GM12878 (cell line): ENCODE measurements around the gene STAB2. TPM values are rescaled to one million over a fixed set of nuclear protein-coding genes. Genes with fewer than 3 reads are reported as not detected.

ENCODE experiments used
- ATAC-seq: fragments of 200-7000 bp; cut with Tn5 transposase; 3 replicates; pipeline ENCODE4 v1.9.1; 2020; ENCODE audit warnings: mild to moderate bottlenecking, moderate library complexity
- BruUV-seq: library from RNA; stranded (reverse); fragments of 400-500 nt; replicated peaks from 2 replicates; lab custom pipeline; 2021; lab: Mats Ljungman, UMichigan
- CTCF ChIA-PET: fragments of 300-600 bp; sonication (Branson Sonifier 250); formaldehyde crosslinking; extraction: SDS; loops from one replicate; lab custom pipeline; 2021; ENCODE audit warnings: inconsistent platforms; lab: Yijun Ruan, JAX
- POLR2A ChIA-PET: fragments of 350-600 bp; formaldehyde crosslinking; extraction: SDS; loops from one replicate; lab custom pipeline; 2021; ENCODE audit warnings: inconsistent platforms; lab: Charles Lee
- RAD21 ChIA-PET: fragments of 300-600 bp; sonication (Branson Sonifier 250); formaldehyde crosslinking; loops from one replicate; lab custom pipeline; 2023; ENCODE audit warnings: antibody characterized with exemption; ENCODE audit not compliant: unreplicated experiment; lab: Charles Lee
- SMC1A ChIA-PET: fragments of 300-600 bp; sonication (Branson Sonifier 250); formaldehyde crosslinking; loops from one replicate; lab custom pipeline; 2023; ENCODE audit not compliant: unreplicated experiment, uncharacterized antibody; lab: Charles Lee
- DNase-seq: peaks from one replicate; pipeline ENCODE4 v3.0.0-alpha.2; 2011; ENCODE audit warnings: low read depth, low spot score
- FAIRE-seq: peaks from 3 replicates; lab custom pipeline; 2011; peaks lifted over from hg19 to GRCh38; lab: Jason Lieb, UNC
- H2AFZ ChIP-seq: 2 replicates; pipeline ENCODE4 v1.6.0; 2011; ENCODE audit warnings: low read depth, low read length, control low read depth; ENCODE audit not compliant: control insufficient read depth
- H3K27ac ChIP-seq: 2 replicates; pipeline ENCODE4 v1.5.1; 2011; ENCODE audit warnings: control low read depth; ENCODE audit not compliant: control insufficient read depth, insufficient read depth
- H3K27me3 ChIP-seq, 2 experiments: replicated peaks in 1 of 2; 2 replicates each; pipeline versions ENCODE4 v1.6.0 to v1.6.1; 2011; ENCODE audit warnings: low read length in 1 of 2; ENCODE audit not compliant: control insufficient read depth in 2 of 2, insufficient read depth in 2 of 2
- H3K36me3 ChIP-seq, 2 experiments: 2 replicates each; pipeline ENCODE4 v1.5.1; 2011; ENCODE audit warnings: low read length in 1 of 2; ENCODE audit not compliant: control insufficient read depth in 2 of 2, insufficient read depth in 2 of 2
- H3K4me1 ChIP-seq: 2 replicates; pipeline ENCODE4 v1.6.1; 2011; ENCODE audit warnings: mild to moderate bottlenecking, low read length, moderate library complexity, mixed read lengths; ENCODE audit not compliant: control insufficient read depth, insufficient read depth
- H3K4me2 ChIP-seq: 2 replicates; pipeline ENCODE4 v1.6.0; 2011; ENCODE audit warnings: control low read depth; ENCODE audit not compliant: control insufficient read depth, insufficient read depth
- H3K4me3 ChIP-seq: fragments of 200-600 bp; sonication (generic); 2 replicates; pipeline ENCODE4 v1.5.1; 2016
- H3K79me2 ChIP-seq: 2 replicates; pipeline ENCODE4 v1.6.0; 2011; ENCODE audit warnings: low read length; ENCODE audit not compliant: control insufficient read depth, insufficient read depth
- H3K9ac ChIP-seq: 2 replicates; pipeline ENCODE4 v1.8.0; 2011; ENCODE audit warnings: low read length, control low read depth, mixed read lengths; ENCODE audit not compliant: control insufficient read depth, insufficient read depth
- H3K9me3 ChIP-seq: replicated peaks from 3 replicates; pipeline ENCODE4 v1.5.1; 2011; ENCODE audit warnings: mild to moderate bottlenecking, low read length; ENCODE audit not compliant: control insufficient read depth, insufficient read depth
- H4K20me1 ChIP-seq: 2 replicates; pipeline ENCODE4 v1.6.0; 2011; ENCODE audit not compliant: control insufficient read depth, insufficient read depth
- DPF2 ChIP-seq: fragments of 450-650 bp; IDR thresholded peaks from 2 replicates; pipeline ENCODE4 v1.6.1; 2017; ENCODE audit warnings: mild to moderate bottlenecking
- ETV6 ChIP-seq, 2 experiments: fragments of 450-650 bp in 1 of 2; IDR thresholded peaks in 1 of 2; conservative IDR thresholded peaks in 1 of 2; 2 replicates each; pipeline ENCODE4 v1.6.1; 2014; ENCODE audit warnings: antibody characterized with exemption in 1 of 2, borderline replicate concordance in 1 of 2, low read depth in 1 of 2, mild to moderate bottlenecking in 1 of 2, moderate library complexity in 1 of 2
- NFIC ChIP-seq: IDR thresholded peaks from 2 replicates; pipeline ENCODE4 v1.6.1; 2012; ENCODE audit warnings: low read depth, mild to moderate bottlenecking, inconsistent platforms, low read length, moderate library complexity
- SMAD5 ChIP-seq: IDR thresholded peaks from 2 replicates; pipeline ENCODE4 v1.6.1; 2016; ENCODE audit warnings: antibody characterized with exemption, low read depth
- SPI1 ChIP-seq: IDR thresholded peaks from 2 replicates; pipeline ENCODE4 v1.6.1; 2011; ENCODE audit warnings: low read depth, mild to moderate bottlenecking, low read length, moderate library complexity, borderline replicate concordance; ENCODE audit not compliant: insufficient read depth
- SREBF2 ChIP-seq: IDR thresholded peaks from 2 replicates; pipeline ENCODE4 v1.6.1; 2012; ENCODE audit warnings: mild to moderate bottlenecking, low read length
- ZBED1 ChIP-seq: IDR thresholded peaks from 2 replicates; pipeline ENCODE4 v1.6.1; 2016; ENCODE audit warnings: borderline replicate concordance
- WGBS: methylation state at CpG from one replicate; pipeline ENCODE4 v1.1.6; 2016; ENCODE audit warnings: low lambda C conversion rate; ENCODE audit not compliant: insufficient replicate concordance, insufficient coverage; ENCODE audit errors: missing lambda C conversion rate; 5-methylcytosine and 5-hydroxymethylcytosine counted together
- in situ Hi-C: fragments of 300-500 bp; cut with MboI; formaldehyde crosslinking; loops from 9 replicates; pipeline ENCODE4 v1.14.3; 2018; ENCODE audit warnings: mixed read lengths
- intact Hi-C: fragments of 100-400 bp; cut with micrococcal nuclease; formaldehyde crosslinking; loops from one replicate; pipeline ENCODE4 v1.14.2; 2022; ENCODE audit not compliant: unreplicated experiment
- polyA plus RNA-seq, 11 experiments: library from polyadenylated mRNA; depleted of rRNA in 4 of 11; unstranded in 6 of 11; stranded (reverse) in 5 of 11; fragments of >200 nt; fragmentation: Nextera tagmentation in 4 of 11; fragmentation: Illumina TruSeq in 1 of 11; extraction: Ambion mirVana in 4 of 11; extraction: Trizol in 1 of 11; gene quantifications; 1 replicate in 1 of 11; 2 replicates in 10 of 11; pipeline versions ENCODE4 v1.2.1 to v1.2.3, GENCODE V29; 2011 to 2016; ENCODE audit warnings: inconsistent platforms in 2 of 11, missing spikeins in 2 of 11, low read depth in 1 of 11
- total RNA-seq, 4 experiments: library from RNA; depleted of rRNA in 3 of 4; stranded (reverse); fragments of >200 nt in 3 of 4; fragmentation: Illumina TruSeq in 1 of 4; extraction: Trizol in 1 of 4; gene quantifications; 2 replicates each; pipeline versions ENCODE4 v1.2.1 to v1.2.3, GENCODE V29; 2013 to 2021
- TF ChIP-seq, protein P1 (sequence below): fragments of 450-650 bp; IDR thresholded peaks from 2 replicates; pipeline ENCODE4 v1.6.1; 2017; ENCODE audit warnings: mild to moderate bottlenecking, moderate library complexity
- TF ChIP-seq, protein P2 (sequence below): IDR thresholded peaks from 2 replicates; pipeline ENCODE4 v1.6.1; 2012; ENCODE audit warnings: low read depth, low read length, improper control_type of control experiment

The STAB2 gene
- total and polyA plus RNA-seq, 10 of the 15 experiments (the other 5 are each of a cell fraction or from before 2014, with no cell fraction given): 0.37 TPM; not detected in 9

DNA sequence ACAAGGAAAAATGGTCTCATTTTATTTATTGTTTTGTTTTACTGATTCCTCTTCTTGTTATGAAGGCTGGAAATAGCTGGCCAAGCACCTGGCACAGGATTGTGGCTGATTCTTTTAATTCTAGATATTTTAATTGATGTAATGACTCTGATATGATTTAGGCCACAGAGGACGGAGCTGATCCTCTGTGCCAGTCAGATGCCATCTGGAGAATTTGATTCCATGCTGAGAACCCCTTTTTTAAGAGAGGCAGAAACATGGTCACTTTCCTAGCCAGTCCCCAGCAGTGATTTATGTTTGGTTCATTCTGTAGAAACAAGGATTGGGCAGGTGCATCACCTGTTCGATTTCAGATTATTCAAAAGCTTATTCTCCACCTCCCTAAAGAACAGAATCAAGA, 77.6 kb downstream of the STAB2 start:
- Histone ChIP-seq H3K9ac (no peak overlapping the region), H2AFZ (no peak overlapping the region), H4K20me1 (no peaks in the 10 kb centered on the region), H3K27me3 (no peaks in the 10 kb centered on the region; a peak in 1 of 4 replicates), H3K27ac (no peak overlapping the region), H3K4me2 (no peak overlapping the region), H3K4me3 (no peak overlapping the region), H3K4me1 (no peaks in the 10 kb centered on the region), H3K79me2 (no peaks in the 10 kb centered on the region), H3K36me3 (no peaks in the 10 kb centered on the region), H3K9me3 (no peaks in the 10 kb centered on the region)
- intact Hi-C loops: no loop called here
- CTCF ChIA-PET: interaction anchor here (3.2 kb wide), 1 partner anchor 32 kb away, joined by 12 read pairs; no protein-coding TSS in a partner anchor
- no TSS peak for BruUV-seq
- no peak for DNase-seq
- FAIRE-seq: no peak
- WGBS: 31% methylated on average over 2 of the region's 2 CpGs
- RAD21 ChIA-PET: no interaction called here
- TF ChIP-seq NFIC: no peak
- TF ChIP-seq SMAD5: no peak
- no peak for TF ChIP-seq DPF2
- TF ChIP-seq, protein P1, sequence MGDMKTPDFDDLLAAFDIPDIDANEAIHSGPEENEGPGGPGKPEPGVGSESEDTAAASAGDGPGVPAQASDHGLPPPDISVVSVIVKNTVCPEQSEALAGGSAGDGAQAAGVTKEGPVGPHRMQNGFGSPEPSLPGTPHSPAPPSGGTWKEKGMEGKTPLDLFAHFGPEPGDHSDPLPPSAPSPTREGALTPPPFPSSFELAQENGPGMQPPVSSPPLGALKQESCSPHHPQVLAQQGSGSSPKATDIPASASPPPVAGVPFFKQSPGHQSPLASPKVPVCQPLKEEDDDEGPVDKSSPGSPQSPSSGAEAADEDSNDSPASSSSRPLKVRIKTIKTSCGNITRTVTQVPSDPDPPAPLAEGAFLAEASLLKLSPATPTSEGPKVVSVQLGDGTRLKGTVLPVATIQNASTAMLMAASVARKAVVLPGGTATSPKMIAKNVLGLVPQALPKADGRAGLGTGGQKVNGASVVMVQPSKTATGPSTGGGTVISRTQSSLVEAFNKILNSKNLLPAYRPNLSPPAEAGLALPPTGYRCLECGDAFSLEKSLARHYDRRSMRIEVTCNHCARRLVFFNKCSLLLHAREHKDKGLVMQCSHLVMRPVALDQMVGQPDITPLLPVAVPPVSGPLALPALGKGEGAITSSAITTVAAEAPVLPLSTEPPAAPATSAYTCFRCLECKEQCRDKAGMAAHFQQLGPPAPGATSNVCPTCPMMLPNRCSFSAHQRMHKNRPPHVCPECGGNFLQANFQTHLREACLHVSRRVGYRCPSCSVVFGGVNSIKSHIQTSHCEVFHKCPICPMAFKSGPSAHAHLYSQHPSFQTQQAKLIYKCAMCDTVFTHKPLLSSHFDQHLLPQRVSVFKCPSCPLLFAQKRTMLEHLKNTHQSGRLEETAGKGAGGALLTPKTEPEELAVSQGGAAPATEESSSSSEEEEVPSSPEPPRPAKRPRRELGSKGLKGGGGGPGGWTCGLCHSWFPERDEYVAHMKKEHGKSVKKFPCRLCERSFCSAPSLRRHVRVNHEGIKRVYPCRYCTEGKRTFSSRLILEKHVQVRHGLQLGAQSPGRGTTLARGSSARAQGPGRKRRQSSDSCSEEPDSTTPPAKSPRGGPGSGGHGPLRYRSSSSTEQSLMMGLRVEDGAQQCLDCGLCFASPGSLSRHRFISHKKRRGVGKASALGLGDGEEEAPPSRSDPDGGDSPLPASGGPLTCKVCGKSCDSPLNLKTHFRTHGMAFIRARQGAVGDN: no peak
- TF ChIP-seq SREBF2: no peak
- TF ChIP-seq ZBED1: no peak
- no peak for TF ChIP-seq ETV6 (conservative IDR thresholded peaks at IDR 0.05 in 1 of 2, IDR thresholded peaks at IDR 0.05 in 1 of 2; ENCODE audit: borderline replicate concordance in 1 of 2, low read depth in 1 of 2)
- TF ChIP-seq, protein P2, sequence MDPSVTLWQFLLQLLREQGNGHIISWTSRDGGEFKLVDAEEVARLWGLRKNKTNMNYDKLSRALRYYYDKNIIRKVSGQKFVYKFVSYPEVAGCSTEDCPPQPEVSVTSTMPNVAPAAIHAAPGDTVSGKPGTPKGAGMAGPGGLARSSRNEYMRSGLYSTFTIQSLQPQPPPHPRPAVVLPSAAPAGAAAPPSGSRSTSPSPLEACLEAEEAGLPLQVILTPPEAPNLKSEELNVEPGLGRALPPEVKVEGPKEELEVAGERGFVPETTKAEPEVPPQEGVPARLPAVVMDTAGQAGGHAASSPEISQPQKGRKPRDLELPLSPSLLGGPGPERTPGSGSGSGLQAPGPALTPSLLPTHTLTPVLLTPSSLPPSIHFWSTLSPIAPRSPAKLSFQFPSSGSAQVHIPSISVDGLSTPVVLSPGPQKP: no peak
- TF ChIP-seq SPI1: no peak
- ATAC-seq: no peak
- in situ Hi-C loops: no loop called here
- SMC1A ChIA-PET: interaction anchor here (0.8 to 1.0 kb wide), 2 partner anchors 11 to 172 kb away, joined by 3 to 4 read pairs; no protein-coding TSS in a partner anchor
- POLR2A ChIA-PET: no interaction called here
